Spleen (tissue), 7 donors: ENCODE measurements around the gene BRCA1.

Source experiments
- POLR2A ChIP-seq, 3 donors: fragments of 450-650 bp; IDR thresholded peaks; one replicate each; pipeline ENCODE4 v1.5.1; 2017; ENCODE audit warnings: antibody characterized with exemption in 3 of 3, mild to moderate bottlenecking in 1 of 3
- POLR2AphosphoS5 ChIP-seq, 3 donors: sonication (generic); formaldehyde crosslinking; IDR thresholded peaks; one replicate each; pipeline ENCODE4 v1.5.1; 2017; ENCODE audit warnings: antibody characterized with exemption in 3 of 3
- TF ChIP-seq, protein P1 (sequence below), 11 experiments: fragments of 200-600 bp in 7 of 11; fragments of 450-650 bp in 4 of 11; sonication (generic) in 4 of 11; IDR thresholded peaks in 8 of 11; conservative IDR thresholded peaks in 3 of 11; 1 replicate in 7 of 11; 2 replicates in 4 of 11; pipeline versions ENCODE4 v1.4.0 to v1.8.0; 2016 to 2021; ENCODE audit warnings: antibody characterized with exemption in 11 of 11, inconsistent platforms in 4 of 11, mild to moderate bottlenecking in 1 of 11
- donor health status: DM: no; HTN: no; CAD: no; lungs with moderate emphysema.
- donor health status: DM: no; HTN: no; CAD: no.
- donor health status: DM: no; HTN: no; CAD: no.

DNA sequence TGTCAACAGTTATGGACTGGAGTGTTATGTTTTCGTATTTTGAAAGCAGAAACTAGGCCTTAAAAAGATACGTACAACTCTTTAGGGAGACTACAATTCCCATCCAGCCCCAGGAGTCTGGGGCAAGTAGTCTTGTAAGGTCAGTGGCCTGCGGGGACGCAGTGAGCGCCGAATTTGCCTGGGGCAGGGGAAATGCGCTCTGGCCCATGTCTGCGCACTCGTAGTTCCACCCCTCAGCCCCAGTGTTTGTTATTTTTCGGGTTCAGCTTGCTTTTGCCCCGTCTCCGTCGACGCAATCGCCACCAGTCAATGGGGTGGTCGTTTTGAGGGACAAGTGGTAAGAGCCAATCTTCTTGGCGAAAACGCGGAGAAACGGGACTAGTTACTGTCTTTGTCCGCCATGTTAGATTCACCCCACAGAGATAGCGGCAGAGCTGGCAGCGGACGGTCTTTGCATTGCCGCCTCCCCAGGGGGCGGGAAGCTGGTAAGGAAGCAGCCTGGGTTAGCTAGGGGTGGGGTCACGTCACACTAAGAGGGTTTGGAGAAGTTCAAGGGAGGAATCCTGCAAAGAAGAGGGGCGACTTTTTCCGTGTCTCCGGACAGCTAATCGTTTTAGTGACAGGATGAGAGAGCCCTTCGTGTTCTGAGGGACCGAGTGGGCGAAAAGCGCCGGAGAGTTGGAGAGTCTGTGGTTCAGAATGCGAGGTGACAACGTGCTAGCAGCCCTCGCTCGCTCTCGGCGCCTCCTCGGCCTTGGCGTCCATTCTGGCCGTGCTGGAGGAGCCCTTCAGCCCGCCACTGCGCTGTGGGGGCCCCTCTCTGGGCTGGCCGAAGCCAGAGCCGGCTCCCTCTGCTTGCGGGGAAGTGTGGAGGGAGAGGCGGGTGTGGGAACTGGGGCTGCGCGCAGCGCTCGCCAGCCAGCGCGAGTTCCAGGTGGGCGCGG lies 1.1 kb upstream of the BRCA1 start:
- TF ChIP-seq POLR2AphosphoS5 (IDR thresholded peaks at IDR 0.05) (no peak), POLR2A (IDR thresholded peaks at IDR 0.05) (no peak)
- TF ChIP-seq, protein P1, sequence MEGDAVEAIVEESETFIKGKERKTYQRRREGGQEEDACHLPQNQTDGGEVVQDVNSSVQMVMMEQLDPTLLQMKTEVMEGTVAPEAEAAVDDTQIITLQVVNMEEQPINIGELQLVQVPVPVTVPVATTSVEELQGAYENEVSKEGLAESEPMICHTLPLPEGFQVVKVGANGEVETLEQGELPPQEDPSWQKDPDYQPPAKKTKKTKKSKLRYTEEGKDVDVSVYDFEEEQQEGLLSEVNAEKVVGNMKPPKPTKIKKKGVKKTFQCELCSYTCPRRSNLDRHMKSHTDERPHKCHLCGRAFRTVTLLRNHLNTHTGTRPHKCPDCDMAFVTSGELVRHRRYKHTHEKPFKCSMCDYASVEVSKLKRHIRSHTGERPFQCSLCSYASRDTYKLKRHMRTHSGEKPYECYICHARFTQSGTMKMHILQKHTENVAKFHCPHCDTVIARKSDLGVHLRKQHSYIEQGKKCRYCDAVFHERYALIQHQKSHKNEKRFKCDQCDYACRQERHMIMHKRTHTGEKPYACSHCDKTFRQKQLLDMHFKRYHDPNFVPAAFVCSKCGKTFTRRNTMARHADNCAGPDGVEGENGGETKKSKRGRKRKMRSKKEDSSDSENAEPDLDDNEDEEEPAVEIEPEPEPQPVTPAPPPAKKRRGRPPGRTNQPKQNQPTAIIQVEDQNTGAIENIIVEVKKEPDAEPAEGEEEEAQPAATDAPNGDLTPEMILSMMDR (IDR thresholded peaks at IDR 0.05 in 8 of 11, conservative IDR thresholded peaks at IDR 0.05 in 3 of 11), result no peak
